ENCODE results near the gene LDLRAD4.

LDLRAD4 gene

GRCh38 chr18:13232086-13232917 is 13.7 kb downstream of the LDLRAD4 start:
- no peak for TF ChIP-seq ZNF8 (CRISPR knock-in tag; IDR thresholded peaks at IDR 0.05)
- no peak for TF ChIP-seq ZNF70 (CRISPR knock-in tag; IDR thresholded peaks at IDR 0.05)
- TF ChIP-seq PPARA (CRISPR knock-in tag; IDR thresholded peaks at IDR 0.05; ENCODE audit: borderline replicate concordance), result no peak
- TF ChIP-seq GLIS3 (CRISPR knock-in tag; IDR thresholded peaks at IDR 0.05), result no peak
- TF ChIP-seq TOX (CRISPR knock-in tag; IDR thresholded peaks at IDR 0.05; ENCODE audit: borderline replicate concordance), result no peak
- TF ChIP-seq, protein P1, sequence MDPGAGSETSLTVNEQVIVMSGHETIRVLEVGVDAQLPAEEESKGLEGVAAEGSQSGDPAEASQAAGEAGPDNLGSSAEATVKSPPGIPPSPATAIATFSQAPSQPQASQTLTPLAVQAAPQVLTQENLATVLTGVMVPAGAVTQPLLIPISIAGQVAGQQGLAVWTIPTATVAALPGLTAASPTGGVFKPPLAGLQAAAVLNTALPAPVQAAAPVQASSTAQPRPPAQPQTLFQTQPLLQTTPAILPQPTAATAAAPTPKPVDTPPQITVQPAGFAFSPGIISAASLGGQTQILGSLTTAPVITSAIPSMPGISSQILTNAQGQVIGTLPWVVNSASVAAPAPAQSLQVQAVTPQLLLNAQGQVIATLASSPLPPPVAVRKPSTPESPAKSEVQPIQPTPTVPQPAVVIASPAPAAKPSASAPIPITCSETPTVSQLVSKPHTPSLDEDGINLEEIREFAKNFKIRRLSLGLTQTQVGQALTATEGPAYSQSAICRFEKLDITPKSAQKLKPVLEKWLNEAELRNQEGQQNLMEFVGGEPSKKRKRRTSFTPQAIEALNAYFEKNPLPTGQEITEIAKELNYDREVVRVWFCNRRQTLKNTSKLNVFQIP (CRISPR knock-in tag; IDR thresholded peaks at IDR 0.05; ENCODE audit: borderline replicate concordance, low read depth), result no peak
- TF ChIP-seq ESRRG (CRISPR knock-in tag; IDR thresholded peaks at IDR 0.05), result no peak
- TF ChIP-seq OSR1 (CRISPR knock-in tag; IDR thresholded peaks at IDR 0.05), result no peak
- TF ChIP-seq ISL1 (CRISPR knock-in tag; IDR thresholded peaks at IDR 0.05), result no peak
- no peak for TF ChIP-seq CREB5 (CRISPR knock-in tag; IDR thresholded peaks at IDR 0.05; ENCODE audit: low read depth)
- no peak for TF ChIP-seq ZFP3 (CRISPR knock-in tag; IDR thresholded peaks at IDR 0.05)
- no peak for TF ChIP-seq RARB (CRISPR knock-in tag; IDR thresholded peaks at IDR 0.05)
- TF ChIP-seq TCF4 (CRISPR knock-in tag; IDR thresholded peaks at IDR 0.05; ENCODE audit: borderline replicate concordance), result no peak
- TF ChIP-seq PATZ1 (CRISPR knock-in tag; IDR thresholded peaks at IDR 0.05; ENCODE audit: borderline replicate concordance), result no peak
- TF ChIP-seq ZFP30 (CRISPR knock-in tag; IDR thresholded peaks at IDR 0.05), result no peak
- no peak for TF ChIP-seq CSDC2 (CRISPR knock-in tag; IDR thresholded peaks at IDR 0.05)

GRCh38 chr18:13232971-13233786 is 14.6 kb downstream of the LDLRAD4 start:
- TF ChIP-seq SNAI2 (CRISPR knock-in tag; IDR thresholded peaks at IDR 0.05) (no peak), PPARA (CRISPR knock-in tag; IDR thresholded peaks at IDR 0.05; ENCODE audit: borderline replicate concordance) (no peak), TCF4 (CRISPR knock-in tag; IDR thresholded peaks at IDR 0.05; ENCODE audit: borderline replicate concordance) (no peak), CSDC2 (CRISPR knock-in tag; IDR thresholded peaks at IDR 0.05) (no peak), OSR1 (CRISPR knock-in tag; IDR thresholded peaks at IDR 0.05) (no peak), ESRRG (CRISPR knock-in tag; IDR thresholded peaks at IDR 0.05) (no peak), ZNF8 (CRISPR knock-in tag; IDR thresholded peaks at IDR 0.05) (no peak)
- ATAC-seq, result no peak

More at GRCh38 chr18:13232086-13232917, 13.7 kb downstream of the LDLRAD4 start:
- ATAC-seq, result no peak

DNA sequence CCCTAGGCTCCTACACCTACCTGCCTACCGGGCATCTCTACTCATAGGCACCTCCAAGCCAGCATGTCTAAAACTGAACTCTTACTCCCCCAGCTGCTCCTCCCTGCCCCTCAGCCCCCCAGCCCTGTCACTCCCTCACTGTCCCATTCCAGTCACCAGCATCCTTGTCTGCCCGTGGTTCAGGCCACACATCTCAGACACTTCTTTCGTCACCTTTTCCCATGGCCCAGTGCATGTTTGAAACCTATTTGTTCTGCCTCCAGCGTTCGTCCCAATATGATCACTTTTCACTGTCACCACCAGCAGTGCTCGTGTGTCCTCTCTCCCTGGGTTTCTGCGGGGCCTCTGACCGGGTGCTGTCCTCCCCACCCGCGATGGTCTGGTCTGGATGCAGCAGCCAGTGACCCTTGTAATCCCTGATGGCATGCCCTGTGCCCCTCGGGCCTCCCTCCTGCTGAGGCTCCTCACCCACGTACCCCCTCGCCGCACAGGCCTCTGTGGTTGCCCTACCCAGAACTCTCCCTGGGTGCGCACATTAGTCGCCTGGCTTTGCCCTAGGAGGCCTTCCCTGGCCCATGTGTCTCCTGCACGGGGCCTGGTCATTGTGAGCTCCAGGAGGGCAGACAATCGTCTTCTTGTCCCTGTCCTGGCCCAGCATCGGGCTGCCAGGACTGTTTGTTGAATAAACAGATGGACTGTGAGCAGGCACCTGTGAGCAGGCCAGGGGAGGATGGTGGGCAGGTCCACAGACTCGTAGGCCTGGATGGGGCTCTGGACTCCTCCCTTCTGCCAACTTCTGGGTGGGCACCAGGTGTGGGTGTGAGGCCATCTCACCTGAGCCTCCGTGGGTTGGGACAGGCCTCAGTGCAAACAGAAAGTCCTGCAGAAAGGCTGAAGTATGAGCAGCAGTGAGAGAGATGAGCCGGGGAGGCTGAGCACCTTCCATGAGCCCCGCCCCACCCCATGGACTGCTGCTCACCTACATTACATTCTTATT is 15.5 kb downstream of the LDLRAD4 start:
- no peak for TF ChIP-seq PPARA (CRISPR knock-in tag; IDR thresholded peaks at IDR 0.05; ENCODE audit: borderline replicate concordance)
- ATAC-seq, result no peak

DNA sequence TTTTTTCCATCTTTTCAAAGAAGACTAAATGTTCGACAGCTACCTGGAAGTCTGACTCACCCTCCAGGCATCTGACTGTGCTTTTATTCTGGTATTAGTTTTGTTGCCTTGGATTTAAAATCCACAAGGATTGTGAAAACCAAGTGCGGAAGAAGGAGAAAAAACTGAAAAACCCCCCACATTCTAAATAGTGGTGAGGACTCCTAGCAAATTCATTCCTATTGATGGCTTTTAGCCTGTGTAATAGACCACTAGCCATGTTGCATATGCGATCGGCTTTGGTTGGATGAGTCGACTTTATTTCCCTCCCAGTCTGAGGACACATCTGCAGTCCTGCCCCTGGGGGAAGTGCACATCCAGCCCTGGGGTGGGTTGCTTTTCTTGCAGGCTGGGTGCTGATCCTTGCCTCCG is 16.9 kb downstream of the LDLRAD4 start:
- no peak for ATAC-seq
- TF ChIP-seq CSRNP3 (CRISPR knock-in tag; IDR thresholded peaks at IDR 0.05) (no peak), ZC3H10 (CRISPR knock-in tag; IDR thresholded peaks at IDR 0.05) (no peak), BACH2 (CRISPR knock-in tag; IDR thresholded peaks at IDR 0.05; ENCODE audit: borderline replicate concordance) (no peak), ZNF70 (CRISPR knock-in tag; IDR thresholded peaks at IDR 0.05) (no peak), TCF4 (CRISPR knock-in tag; IDR thresholded peaks at IDR 0.05; ENCODE audit: borderline replicate concordance) (no peak), SNAI2 (CRISPR knock-in tag; IDR thresholded peaks at IDR 0.05) (no peak), GLIS3 (CRISPR knock-in tag; IDR thresholded peaks at IDR 0.05) (no peak), ARNTL (CRISPR knock-in tag; IDR thresholded peaks at IDR 0.05; ENCODE audit: borderline replicate concordance, low read depth) (no peak), CSDC2 (CRISPR knock-in tag; IDR thresholded peaks at IDR 0.05) (no peak), ZFP30 (CRISPR knock-in tag; IDR thresholded peaks at IDR 0.05) (no peak), CREB5 (CRISPR knock-in tag; IDR thresholded peaks at IDR 0.05; ENCODE audit: low read depth) (no peak), ESRRG (CRISPR knock-in tag; IDR thresholded peaks at IDR 0.05) (no peak), ISL1 (CRISPR knock-in tag; IDR thresholded peaks at IDR 0.05) (no peak), RARB (CRISPR knock-in tag; IDR thresholded peaks at IDR 0.05) (no peak)
- TF ChIP-seq, protein P1 (CRISPR knock-in tag; IDR thresholded peaks at IDR 0.05; ENCODE audit: borderline replicate concordance, low read depth), result no peak

Data from SK-N-SH treated with all-trans-retinoic acid at 6 μM for 48 hours (cell line).